GM12873 (cell line): ENCODE measurements around the gene CRISP3.

ENCODE experiments used
- CTCF ChIP-seq: IDR thresholded peaks from 2 replicates; pipeline ENCODE4 v1.5.1; 2012; ENCODE audit warnings: low read depth, mild to moderate bottlenecking, moderate library complexity, low read length, control low read depth; ENCODE audit not compliant: insufficient read depth; ENCODE audit errors: missing control alignments

The CRISP3 gene

DNA sequence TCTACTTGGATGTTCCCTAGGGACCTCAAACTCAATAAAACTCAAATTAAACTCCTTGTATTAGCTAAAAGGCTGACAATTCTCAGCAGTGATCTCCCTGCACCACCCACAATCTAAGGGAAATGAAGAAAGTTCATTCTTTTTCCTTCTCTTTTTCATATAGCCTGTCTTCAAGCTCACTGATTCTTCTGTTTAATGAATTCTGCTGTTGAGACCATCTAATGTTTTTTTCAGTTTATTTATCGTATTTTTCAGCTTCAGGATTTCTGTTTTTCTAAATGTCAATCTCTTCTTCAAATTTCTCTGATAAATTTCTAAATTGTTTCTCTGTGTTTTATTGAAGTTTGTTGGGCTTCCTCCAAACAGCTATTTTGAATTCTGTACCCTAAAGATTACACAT, 50.7 kb downstream of the CRISP3 start:
- TF ChIP-seq CTCF = no peak

- TF ChIP-seq CTCF = no peak
Observed at GRCh38 chr6:49692534-49692933, 51.7 kb downstream of the CRISP3 start.
